ENCODE measurements around the gene RARS2.
"Not testable (repeated sequence)": the region's sequence is repeated elsewhere in the genome, so short reads cannot be mapped to it uniquely, and the experiment has no call there.

DNA sequence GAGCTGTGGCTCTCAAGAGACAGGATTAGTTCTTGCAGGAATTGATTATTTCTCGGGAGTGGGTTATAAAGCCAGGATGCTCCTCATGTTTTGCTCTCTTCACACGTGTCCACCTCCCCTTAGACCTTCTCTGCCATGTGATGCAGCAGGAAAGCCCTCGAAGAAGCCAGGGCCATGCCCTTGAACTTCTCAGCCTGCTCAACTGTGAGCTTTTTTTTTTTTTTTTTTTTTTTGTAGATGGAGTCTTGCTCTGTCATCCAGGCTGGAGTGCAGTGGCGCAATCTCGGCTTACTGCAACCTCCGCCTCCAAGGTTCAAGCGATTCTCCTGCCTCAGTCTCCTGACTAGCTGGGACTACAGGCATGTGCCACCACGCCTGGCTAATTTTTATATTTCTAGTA, 100.5 kb downstream of the RARS2 start:
- TF ChIP-seq, protein P1, sequence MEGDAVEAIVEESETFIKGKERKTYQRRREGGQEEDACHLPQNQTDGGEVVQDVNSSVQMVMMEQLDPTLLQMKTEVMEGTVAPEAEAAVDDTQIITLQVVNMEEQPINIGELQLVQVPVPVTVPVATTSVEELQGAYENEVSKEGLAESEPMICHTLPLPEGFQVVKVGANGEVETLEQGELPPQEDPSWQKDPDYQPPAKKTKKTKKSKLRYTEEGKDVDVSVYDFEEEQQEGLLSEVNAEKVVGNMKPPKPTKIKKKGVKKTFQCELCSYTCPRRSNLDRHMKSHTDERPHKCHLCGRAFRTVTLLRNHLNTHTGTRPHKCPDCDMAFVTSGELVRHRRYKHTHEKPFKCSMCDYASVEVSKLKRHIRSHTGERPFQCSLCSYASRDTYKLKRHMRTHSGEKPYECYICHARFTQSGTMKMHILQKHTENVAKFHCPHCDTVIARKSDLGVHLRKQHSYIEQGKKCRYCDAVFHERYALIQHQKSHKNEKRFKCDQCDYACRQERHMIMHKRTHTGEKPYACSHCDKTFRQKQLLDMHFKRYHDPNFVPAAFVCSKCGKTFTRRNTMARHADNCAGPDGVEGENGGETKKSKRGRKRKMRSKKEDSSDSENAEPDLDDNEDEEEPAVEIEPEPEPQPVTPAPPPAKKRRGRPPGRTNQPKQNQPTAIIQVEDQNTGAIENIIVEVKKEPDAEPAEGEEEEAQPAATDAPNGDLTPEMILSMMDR (IDR thresholded peaks at IDR 0.05; ENCODE audit: extremely low read depth in 1 of 2, insufficient read depth in 1 of 2, low read depth in 1 of 2, low read length in 2 of 2): not testable (repeated sequence)
- not testable (repeated sequence) for TF ChIP-seq POLR2AphosphoS5 (IDR thresholded peaks at IDR 0.05; ENCODE audit: insufficient read depth, low read depth, low read length); POLR2A (IDR thresholded peaks at IDR 0.05; ENCODE audit: low read depth, low read length); JUN (IDR thresholded peaks at IDR 0.05; ENCODE audit: borderline replicate concordance, insufficient read depth, insufficient read length, low read depth); GATA2 (IDR thresholded peaks at IDR 0.05; ENCODE audit: insufficient read depth, insufficient read length, low read depth, low read length)
